Heart left ventricle (tissue), 13 donors: ENCODE measurements around the gene C2orf92.

Experiments
- POLR2A ChIP-seq, 2 donors: fragments of 450-650 bp; IDR thresholded peaks; one replicate each; pipeline ENCODE4 v1.6.1; 2017; ENCODE audit warnings: antibody characterized with exemption in 2 of 2, mild to moderate bottlenecking in 2 of 2, moderate library complexity in 2 of 2
- TF ChIP-seq, protein P1 (sequence below), 12 donors: fragments of 200-600 bp; sonication (generic) in 4 of 12; IDR thresholded peaks; one replicate each; pipeline versions ENCODE4 v1.5.0 to v1.8.0; 2018 to 2022; ENCODE audit warnings: antibody characterized with exemption in 12 of 12, mild to moderate bottlenecking in 5 of 12
- donor health status: ischemic (EF 13 %, LVEDD 7.1; RV severe dilation, severe dysfunction).
- donor health status: DM: no; HTN: yes; CAD: no.
- donor health status: DM: no; HTN: no; CAD: no.
- donor health status: ischemic (EF 25% LVEDD 6.9; RV normal size, moderate dysfunction).
- donor health status: ischemic (EF 25% LVEDD 5.7; RV mildly dilated, moderate dysfunction).
- donor health status: ischemic (EF 35%, LVEDD 5.7; RV mildly dilated, moderate dysfunction).
- donor health status: nonischemic (EF 11% LVEDD 7.7; RV severe dilation, severe dysfunction).
- donor health status: DM: yes; HTN: yes; CAD: no.
- donor health status: PGD.
- donor health status: ischemic (EF 29% LVEDD 5.4; RV normal size, mild dysfunction).
- donor health status: nonischemic (EF 23%, LVEDD 6.1; RV moderate dilation, normal function).

- TF ChIP-seq, protein P1, sequence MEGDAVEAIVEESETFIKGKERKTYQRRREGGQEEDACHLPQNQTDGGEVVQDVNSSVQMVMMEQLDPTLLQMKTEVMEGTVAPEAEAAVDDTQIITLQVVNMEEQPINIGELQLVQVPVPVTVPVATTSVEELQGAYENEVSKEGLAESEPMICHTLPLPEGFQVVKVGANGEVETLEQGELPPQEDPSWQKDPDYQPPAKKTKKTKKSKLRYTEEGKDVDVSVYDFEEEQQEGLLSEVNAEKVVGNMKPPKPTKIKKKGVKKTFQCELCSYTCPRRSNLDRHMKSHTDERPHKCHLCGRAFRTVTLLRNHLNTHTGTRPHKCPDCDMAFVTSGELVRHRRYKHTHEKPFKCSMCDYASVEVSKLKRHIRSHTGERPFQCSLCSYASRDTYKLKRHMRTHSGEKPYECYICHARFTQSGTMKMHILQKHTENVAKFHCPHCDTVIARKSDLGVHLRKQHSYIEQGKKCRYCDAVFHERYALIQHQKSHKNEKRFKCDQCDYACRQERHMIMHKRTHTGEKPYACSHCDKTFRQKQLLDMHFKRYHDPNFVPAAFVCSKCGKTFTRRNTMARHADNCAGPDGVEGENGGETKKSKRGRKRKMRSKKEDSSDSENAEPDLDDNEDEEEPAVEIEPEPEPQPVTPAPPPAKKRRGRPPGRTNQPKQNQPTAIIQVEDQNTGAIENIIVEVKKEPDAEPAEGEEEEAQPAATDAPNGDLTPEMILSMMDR (IDR thresholded peaks at IDR 0.05), result peak in 1 of 12 donors; percentile 14
- TF ChIP-seq POLR2A (IDR thresholded peaks at IDR 0.05), result peak; percentile 27 to 92
Measured at GRCh38 chr2:97645695-97646629, 23.6 kb upstream of the C2orf92 start, which contains the start of gene COX5B.
